Activated T-cell treated with anti-CD3 and anti-CD28 coated beads, Interleukin-2, amount 50 U/mL, for 24 hours (primary cell): ENCODE data around the gene LAMP2.

Experiments used
- DNase-seq: peaks from one replicate; pipeline ENCODE4 v3.0.0-alpha.2; 2020
- H3K27ac Mint-ChIP-seq: 2 replicates; pipeline ENCODE4 v1.8.0; 2020; ENCODE audit warnings: mild to moderate bottlenecking, mixed read lengths
- H3K27me3 Mint-ChIP-seq: 2 replicates; pipeline ENCODE4 v1.8.0; 2020; ENCODE audit warnings: mixed read lengths
- H3K36me3 Mint-ChIP-seq: 2 replicates; pipeline ENCODE4 v1.8.0; 2020; ENCODE audit warnings: low read depth, mixed read lengths
- H3K4me1 Mint-ChIP-seq: 2 replicates; pipeline ENCODE4 v1.8.0; 2020; ENCODE audit warnings: low read depth, mixed read lengths
- H3K4me3 Mint-ChIP-seq: 2 replicates; pipeline ENCODE4 v1.8.0; 2020; ENCODE audit warnings: mild to moderate bottlenecking, moderate library complexity, mixed read lengths
- H3K9me3 Mint-ChIP-seq: 2 replicates; pipeline ENCODE4 v1.8.0; 2020; ENCODE audit warnings: mixed read lengths

Gene LAMP2

GRCh38 chrX:120426599-120426998 is 42.5 kb downstream of the LAMP2 start:
- no peak overlapping the region for H3K4me3 Mint-ChIP-seq
- DNase-seq = no peak
- no peak overlapping the region for H3K27ac Mint-ChIP-seq

GRCh38 chrX:120419463-120419862 is 49.6 kb downstream of the LAMP2 start:
- no peak for DNase-seq
- no peaks in the 10 kb centered on the region for H3K27me3 Mint-ChIP-seq
- peak overlapping the region; percentile 48 for H3K27ac Mint-ChIP-seq
- H3K9me3 Mint-ChIP-seq = no peaks in the 10 kb centered on the region
- no peaks in the 10 kb centered on the region for H3K36me3 Mint-ChIP-seq
- H3K4me1 Mint-ChIP-seq = peaks cover 16% of the 10 kb centered on the region
- no peak overlapping the region for H3K4me3 Mint-ChIP-seq

More at GRCh38 chrX:120426599-120426998, 42.5 kb downstream of the LAMP2 start:
- H3K9me3 Mint-ChIP-seq = no peaks in the 10 kb centered on the region
- H3K4me1 Mint-ChIP-seq = peaks cover 6% of the 10 kb centered on the region
- H3K36me3 Mint-ChIP-seq = peaks cover 3% of the 10 kb centered on the region
- peaks cover 5% of the 10 kb centered on the region for H3K27me3 Mint-ChIP-seq

GRCh38 chrX:120408168-120408567 is 60.9 kb downstream of the LAMP2 start:
- Mint-ChIP-seq H3K27me3 (peaks cover 8% of the 10 kb centered on the region), H3K9me3 (no peaks in the 10 kb centered on the region), H3K27ac (no peak overlapping the region), H3K36me3 (no peaks in the 10 kb centered on the region), H3K4me3 (no peak overlapping the region), H3K4me1 (no peaks in the 10 kb centered on the region)
- no peak for DNase-seq

- Mint-ChIP-seq H3K36me3 (no peaks in the 10 kb centered on the region), H3K4me3 (no peak overlapping the region), H3K9me3 (no peaks in the 10 kb centered on the region), H3K27ac (no peak overlapping the region), H3K27me3 (peaks cover 8% of the 10 kb centered on the region), H3K4me1 (no peaks in the 10 kb centered on the region)
- DNase-seq = no peak
Observed at GRCh38 chrX:120406638-120407037, 62.5 kb downstream of the LAMP2 start.

GRCh38 chrX:120402369-120402768 is 66.7 kb downstream of the LAMP2 start:
- Mint-ChIP-seq H3K9me3 (no peaks in the 10 kb centered on the region), H3K4me1 (no peaks in the 10 kb centered on the region), H3K27me3 (no peaks in the 10 kb centered on the region), H3K36me3 (no peaks in the 10 kb centered on the region), H3K27ac (no peak overlapping the region), H3K4me3 (no peak overlapping the region)
- no peak for DNase-seq

GRCh38 chrX:120401301-120401700 is 67.8 kb downstream of the LAMP2 start:
- no peaks in the 10 kb centered on the region for H3K27me3 Mint-ChIP-seq

GRCh38 chrX:120380699-120381098 is 88.4 kb downstream of the LAMP2 start:
- no peak for DNase-seq
- Mint-ChIP-seq H3K27me3 (peaks cover 22% of the 10 kb centered on the region), H3K4me3 (no peak overlapping the region), H3K9me3 (no peaks in the 10 kb centered on the region), H3K36me3 (no peaks in the 10 kb centered on the region), H3K4me1 (peaks cover 5% of the 10 kb centered on the region), H3K27ac (no peak overlapping the region)

More at GRCh38 chrX:120401301-120401700, 67.8 kb downstream of the LAMP2 start:
- Mint-ChIP-seq H3K36me3 (no peaks in the 10 kb centered on the region), H3K9me3 (no peaks in the 10 kb centered on the region), H3K4me1 (no peaks in the 10 kb centered on the region), H3K27ac (no peak overlapping the region), H3K4me3 (no peak overlapping the region)
- DNase-seq = no peak

GRCh38 chrX:120379937-120380681 is 89.0 kb downstream of the LAMP2 start:
- no peak overlapping the region for H3K4me3 Mint-ChIP-seq
- no peaks in the 10 kb centered on the region for H3K36me3 Mint-ChIP-seq
- H3K4me1 Mint-ChIP-seq = peaks cover 5% of the 10 kb centered on the region
- peaks cover 22% of the 10 kb centered on the region for H3K27me3 Mint-ChIP-seq
- no peak for DNase-seq
- H3K9me3 Mint-ChIP-seq = no peaks in the 10 kb centered on the region
- no peak overlapping the region for H3K27ac Mint-ChIP-seq

GRCh38 chrX:120378570-120378969 is 90.5 kb downstream of the LAMP2 start:
- Mint-ChIP-seq H3K27ac (no peak overlapping the region), H3K9me3 (no peaks in the 10 kb centered on the region), H3K4me3 (no peak overlapping the region), H3K36me3 (no peaks in the 10 kb centered on the region), H3K27me3 (peaks cover 22% of the 10 kb centered on the region), H3K4me1 (peaks cover 5% of the 10 kb centered on the region)
- no peak for DNase-seq
